Measurements from ENCODE around the gene PSMD4.

PSMD4 gene

DNA sequence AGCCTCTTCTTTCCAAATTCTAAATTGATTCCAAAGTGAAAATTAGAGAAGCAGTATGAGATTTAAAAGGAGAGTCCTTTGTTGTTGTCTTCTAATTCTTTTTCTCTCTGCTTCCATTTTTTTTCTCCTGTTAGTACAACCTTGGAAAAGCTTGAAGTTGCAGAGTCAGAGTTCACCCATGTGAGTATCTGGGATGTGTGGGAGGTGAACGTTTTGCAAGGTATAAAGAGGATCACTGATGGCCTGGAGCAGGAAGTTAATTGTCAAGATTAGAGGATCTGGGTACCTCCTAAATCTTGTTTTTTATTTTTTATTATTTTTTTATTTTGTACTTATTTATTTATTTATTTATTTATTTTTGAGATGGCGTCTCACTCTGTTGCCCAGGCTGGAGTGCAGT, 7.7 kb upstream of the PSMD4 start:
- TF ChIP-seq, protein P1, sequence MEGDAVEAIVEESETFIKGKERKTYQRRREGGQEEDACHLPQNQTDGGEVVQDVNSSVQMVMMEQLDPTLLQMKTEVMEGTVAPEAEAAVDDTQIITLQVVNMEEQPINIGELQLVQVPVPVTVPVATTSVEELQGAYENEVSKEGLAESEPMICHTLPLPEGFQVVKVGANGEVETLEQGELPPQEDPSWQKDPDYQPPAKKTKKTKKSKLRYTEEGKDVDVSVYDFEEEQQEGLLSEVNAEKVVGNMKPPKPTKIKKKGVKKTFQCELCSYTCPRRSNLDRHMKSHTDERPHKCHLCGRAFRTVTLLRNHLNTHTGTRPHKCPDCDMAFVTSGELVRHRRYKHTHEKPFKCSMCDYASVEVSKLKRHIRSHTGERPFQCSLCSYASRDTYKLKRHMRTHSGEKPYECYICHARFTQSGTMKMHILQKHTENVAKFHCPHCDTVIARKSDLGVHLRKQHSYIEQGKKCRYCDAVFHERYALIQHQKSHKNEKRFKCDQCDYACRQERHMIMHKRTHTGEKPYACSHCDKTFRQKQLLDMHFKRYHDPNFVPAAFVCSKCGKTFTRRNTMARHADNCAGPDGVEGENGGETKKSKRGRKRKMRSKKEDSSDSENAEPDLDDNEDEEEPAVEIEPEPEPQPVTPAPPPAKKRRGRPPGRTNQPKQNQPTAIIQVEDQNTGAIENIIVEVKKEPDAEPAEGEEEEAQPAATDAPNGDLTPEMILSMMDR (IDR thresholded peaks at IDR 0.05; ENCODE audit: low read depth, low read length): no peak
- TF ChIP-seq EZH2phosphoT487 (IDR thresholded peaks at IDR 0.05; ENCODE audit: low read depth): no peak
- no peak overlapping the region for H2AFZ ChIP-seq (ENCODE audit: low read depth, low read length)
- 0 out of 2 replicates have a peak, but pooled peaks cover 3% of the 10 kb centered on the region for H3K79me2 ChIP-seq (ENCODE audit: low read length)
- H3K27me3 ChIP-seq (ENCODE audit: low read depth, low read length): no peaks in the 10 kb centered on the region
- no peak overlapping the region for H3K4me2 ChIP-seq (ENCODE audit: low read length)
- no peak overlapping the region for H3K27ac ChIP-seq (ENCODE audit: low read length)
- no peaks in the 10 kb centered on the region for H4K20me1 ChIP-seq (ENCODE audit: insufficient read depth, low read length)
- no peak overlapping the region for H3K4me3 ChIP-seq (ENCODE audit: low read length)
- no peaks in the 10 kb centered on the region for H3K9me3 ChIP-seq (ENCODE audit: insufficient read depth, low read length)
- H3K9ac ChIP-seq (ENCODE audit: low read length): no peak overlapping the region
- no peaks in the 10 kb centered on the region for H3K4me1 ChIP-seq (ENCODE audit: low read length)
- H3K36me3 ChIP-seq (replicated peaks; ENCODE audit: low read depth, low read length): peaks cover 71% of the 10 kb centered on the region

- no peak overlapping the region for H2AFZ ChIP-seq (ENCODE audit: low read depth, low read length)
- H3K9ac ChIP-seq (ENCODE audit: low read length): no peak overlapping the region
- H3K27ac ChIP-seq (ENCODE audit: low read length): no peak overlapping the region
- H3K79me2 ChIP-seq (ENCODE audit: low read length): peaks cover 26% of the 10 kb centered on the region
- peaks cover 5% of the 10 kb centered on the region for H3K4me1 ChIP-seq (ENCODE audit: low read length)
- no peak overlapping the region for H3K4me2 ChIP-seq (ENCODE audit: low read length)
- H3K9me3 ChIP-seq (ENCODE audit: insufficient read depth, low read length): no peaks in the 10 kb centered on the region
- TF ChIP-seq EZH2phosphoT487 (IDR thresholded peaks at IDR 0.05; ENCODE audit: low read depth): no peak
- TF ChIP-seq, protein P1 (IDR thresholded peaks at IDR 0.05; ENCODE audit: low read depth, low read length): peak; percentile 92
- H4K20me1 ChIP-seq (ENCODE audit: insufficient read depth, low read length): no peaks in the 10 kb centered on the region
- peaks cover 26% of the 10 kb centered on the region for H3K36me3 ChIP-seq (replicated peaks; ENCODE audit: low read depth, low read length)
- no peak overlapping the region for H3K4me3 ChIP-seq (ENCODE audit: low read length)
- no peaks in the 10 kb centered on the region for H3K27me3 ChIP-seq (ENCODE audit: low read depth, low read length)
Observed at GRCh38 chr1:151251656-151252470, 2.7 kb upstream of the PSMD4 start.

DNA sequence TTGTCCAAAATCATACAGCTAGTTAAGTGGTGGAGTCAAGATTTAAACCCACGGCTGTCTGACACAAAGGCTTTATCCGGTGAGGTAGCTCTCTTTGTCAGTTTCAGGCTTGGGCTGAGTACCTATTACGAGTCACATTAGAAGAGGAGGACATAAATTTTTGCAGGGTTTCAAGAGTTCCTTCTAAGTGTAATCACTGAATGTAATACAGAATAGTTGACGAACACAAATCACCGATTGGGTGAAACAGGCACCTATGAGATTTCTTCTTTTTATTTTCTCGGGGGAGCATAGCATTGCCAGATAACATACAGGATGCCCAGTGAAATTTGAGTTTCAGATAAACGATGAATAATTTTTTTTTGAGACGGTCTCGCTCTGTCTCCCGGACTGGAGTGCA, 847 bp downstream of the PSMD4 start:
- peak overlapping the region; percentile 80 for H3K9ac ChIP-seq (ENCODE audit: low read length)
- H3K27ac ChIP-seq (ENCODE audit: low read length): peak overlapping the region; percentile 43
- peaks cover 61% of the 10 kb centered on the region for H3K79me2 ChIP-seq (ENCODE audit: low read length)
- no peak overlapping the region for H2AFZ ChIP-seq (ENCODE audit: low read depth, low read length)
- H3K9me3 ChIP-seq (ENCODE audit: insufficient read depth, low read length): no peaks in the 10 kb centered on the region
- H3K4me2 ChIP-seq (ENCODE audit: low read length): peak overlapping the region; percentile 78
- H3K4me3 ChIP-seq (ENCODE audit: low read length): peak overlapping the region; percentile 90
- H3K27me3 ChIP-seq (ENCODE audit: low read depth, low read length): no peaks in the 10 kb centered on the region
- H3K36me3 ChIP-seq (replicated peaks; ENCODE audit: low read depth, low read length): peaks cover 5% of the 10 kb centered on the region
- peaks cover 5% of the 10 kb centered on the region for H3K4me1 ChIP-seq (ENCODE audit: low read length)
- TF ChIP-seq, protein P1 (IDR thresholded peaks at IDR 0.05; ENCODE audit: low read depth, low read length): no peak
- TF ChIP-seq EZH2phosphoT487 (IDR thresholded peaks at IDR 0.05; ENCODE audit: low read depth): no peak
- H4K20me1 ChIP-seq (ENCODE audit: insufficient read depth, low read length): no peaks in the 10 kb centered on the region

- Histone ChIP-seq H3K36me3 (replicated peaks; ENCODE audit: low read depth, low read length) (peaks cover 18% of the 10 kb centered on the region), H3K79me2 (ENCODE audit: low read length) (peaks cover 73% of the 10 kb centered on the region), H3K27ac (ENCODE audit: low read length) (no peak overlapping the region)
Observed at GRCh38 chr1:151259351-151259750, 4.8 kb downstream of the PSMD4 start.

More at GRCh38 chr1:151259351-151259750, 4.8 kb downstream of the PSMD4 start:
- Histone ChIP-seq H3K4me3 (ENCODE audit: low read length) (no peak overlapping the region), H3K4me1 (ENCODE audit: low read length) (peaks cover 14% of the 10 kb centered on the region), H3K4me2 (ENCODE audit: low read length) (no peak overlapping the region), H4K20me1 (ENCODE audit: insufficient read depth, low read length) (no peaks in the 10 kb centered on the region), H3K9ac (ENCODE audit: low read length) (no peak overlapping the region), H3K27me3 (ENCODE audit: low read depth, low read length) (no peaks in the 10 kb centered on the region), H3K9me3 (ENCODE audit: insufficient read depth, low read length) (no peaks in the 10 kb centered on the region), H2AFZ (ENCODE audit: low read depth, low read length) (no peak overlapping the region)
- TF ChIP-seq EZH2phosphoT487 (IDR thresholded peaks at IDR 0.05; ENCODE audit: low read depth): no peak
- TF ChIP-seq, protein P1 (IDR thresholded peaks at IDR 0.05; ENCODE audit: low read depth, low read length): no peak
